ENCODE data around the gene LRBA.

DNA sequence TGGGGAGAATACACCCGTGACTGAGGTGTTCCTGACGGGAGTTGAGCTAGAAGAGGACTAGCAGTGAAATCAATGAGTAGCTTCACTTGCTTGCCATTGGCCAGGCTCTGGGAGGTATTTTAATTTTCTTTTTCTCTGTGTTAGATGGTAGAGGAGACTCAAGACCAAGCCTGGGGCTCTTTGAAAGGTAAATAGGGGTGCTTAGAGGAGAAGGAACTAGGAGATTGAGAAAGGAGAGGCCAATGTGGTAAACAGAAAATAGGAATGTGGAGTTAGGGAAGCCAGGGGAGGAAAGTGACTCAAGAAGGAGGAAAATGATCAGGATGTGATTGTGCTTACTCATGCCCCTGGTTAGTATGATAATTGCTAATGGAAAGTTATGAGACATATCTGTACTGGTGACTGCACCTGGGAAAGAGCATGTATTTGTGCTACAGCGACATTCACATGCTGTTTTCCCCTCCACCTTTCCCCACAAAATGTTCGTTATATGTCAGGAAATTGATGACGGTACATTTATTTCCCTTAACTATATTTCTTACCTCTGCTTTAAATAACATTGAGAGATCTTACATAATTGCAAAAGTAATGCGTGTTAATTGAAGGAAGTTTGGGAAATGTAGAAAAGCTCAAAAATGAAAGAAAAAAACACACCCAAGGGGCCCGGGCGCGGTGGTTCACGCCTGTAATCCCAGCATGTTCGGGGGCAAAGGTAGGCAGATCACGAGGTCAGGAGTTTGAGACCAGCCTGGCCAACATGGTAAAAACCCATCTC, 16.9 kb upstream of the LRBA start:
- TF ChIP-seq, protein P1, sequence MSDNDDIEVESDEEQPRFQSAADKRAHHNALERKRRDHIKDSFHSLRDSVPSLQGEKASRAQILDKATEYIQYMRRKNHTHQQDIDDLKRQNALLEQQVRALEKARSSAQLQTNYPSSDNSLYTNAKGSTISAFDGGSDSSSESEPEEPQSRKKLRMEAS (IDR thresholded peaks at IDR 0.05) = no peak
- TF ChIP-seq YY1 (IDR thresholded peaks at IDR 0.05) (no peak), RAD21 (IDR thresholded peaks at IDR 0.05) (no peak), TAF1 (conservative IDR thresholded peaks at IDR 0.05) (no peak), GABPA (IDR thresholded peaks at IDR 0.05 in 1 of 2, conservative IDR thresholded peaks at IDR 0.05 in 1 of 2) (no peak), SP1 (IDR thresholded peaks at IDR 0.05) (no peak), HNF4A (conservative IDR thresholded peaks at IDR 0.05) (no peak)
- TF ChIP-seq, protein P2, sequence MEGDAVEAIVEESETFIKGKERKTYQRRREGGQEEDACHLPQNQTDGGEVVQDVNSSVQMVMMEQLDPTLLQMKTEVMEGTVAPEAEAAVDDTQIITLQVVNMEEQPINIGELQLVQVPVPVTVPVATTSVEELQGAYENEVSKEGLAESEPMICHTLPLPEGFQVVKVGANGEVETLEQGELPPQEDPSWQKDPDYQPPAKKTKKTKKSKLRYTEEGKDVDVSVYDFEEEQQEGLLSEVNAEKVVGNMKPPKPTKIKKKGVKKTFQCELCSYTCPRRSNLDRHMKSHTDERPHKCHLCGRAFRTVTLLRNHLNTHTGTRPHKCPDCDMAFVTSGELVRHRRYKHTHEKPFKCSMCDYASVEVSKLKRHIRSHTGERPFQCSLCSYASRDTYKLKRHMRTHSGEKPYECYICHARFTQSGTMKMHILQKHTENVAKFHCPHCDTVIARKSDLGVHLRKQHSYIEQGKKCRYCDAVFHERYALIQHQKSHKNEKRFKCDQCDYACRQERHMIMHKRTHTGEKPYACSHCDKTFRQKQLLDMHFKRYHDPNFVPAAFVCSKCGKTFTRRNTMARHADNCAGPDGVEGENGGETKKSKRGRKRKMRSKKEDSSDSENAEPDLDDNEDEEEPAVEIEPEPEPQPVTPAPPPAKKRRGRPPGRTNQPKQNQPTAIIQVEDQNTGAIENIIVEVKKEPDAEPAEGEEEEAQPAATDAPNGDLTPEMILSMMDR (IDR thresholded peaks at IDR 0.05; ENCODE audit: low read depth, low read length, missing input control) = no peak
- TF ChIP-seq, protein P3, sequence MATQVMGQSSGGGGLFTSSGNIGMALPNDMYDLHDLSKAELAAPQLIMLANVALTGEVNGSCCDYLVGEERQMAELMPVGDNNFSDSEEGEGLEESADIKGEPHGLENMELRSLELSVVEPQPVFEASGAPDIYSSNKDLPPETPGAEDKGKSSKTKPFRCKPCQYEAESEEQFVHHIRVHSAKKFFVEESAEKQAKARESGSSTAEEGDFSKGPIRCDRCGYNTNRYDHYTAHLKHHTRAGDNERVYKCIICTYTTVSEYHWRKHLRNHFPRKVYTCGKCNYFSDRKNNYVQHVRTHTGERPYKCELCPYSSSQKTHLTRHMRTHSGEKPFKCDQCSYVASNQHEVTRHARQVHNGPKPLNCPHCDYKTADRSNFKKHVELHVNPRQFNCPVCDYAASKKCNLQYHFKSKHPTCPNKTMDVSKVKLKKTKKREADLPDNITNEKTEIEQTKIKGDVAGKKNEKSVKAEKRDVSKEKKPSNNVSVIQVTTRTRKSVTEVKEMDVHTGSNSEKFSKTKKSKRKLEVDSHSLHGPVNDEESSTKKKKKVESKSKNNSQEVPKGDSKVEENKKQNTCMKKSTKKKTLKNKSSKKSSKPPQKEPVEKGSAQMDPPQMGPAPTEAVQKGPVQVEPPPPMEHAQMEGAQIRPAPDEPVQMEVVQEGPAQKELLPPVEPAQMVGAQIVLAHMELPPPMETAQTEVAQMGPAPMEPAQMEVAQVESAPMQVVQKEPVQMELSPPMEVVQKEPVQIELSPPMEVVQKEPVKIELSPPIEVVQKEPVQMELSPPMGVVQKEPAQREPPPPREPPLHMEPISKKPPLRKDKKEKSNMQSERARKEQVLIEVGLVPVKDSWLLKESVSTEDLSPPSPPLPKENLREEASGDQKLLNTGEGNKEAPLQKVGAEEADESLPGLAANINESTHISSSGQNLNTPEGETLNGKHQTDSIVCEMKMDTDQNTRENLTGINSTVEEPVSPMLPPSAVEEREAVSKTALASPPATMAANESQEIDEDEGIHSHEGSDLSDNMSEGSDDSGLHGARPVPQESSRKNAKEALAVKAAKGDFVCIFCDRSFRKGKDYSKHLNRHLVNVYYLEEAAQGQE (IDR thresholded peaks at IDR 0.05) = no peak
- TF ChIP-seq, protein P4, sequence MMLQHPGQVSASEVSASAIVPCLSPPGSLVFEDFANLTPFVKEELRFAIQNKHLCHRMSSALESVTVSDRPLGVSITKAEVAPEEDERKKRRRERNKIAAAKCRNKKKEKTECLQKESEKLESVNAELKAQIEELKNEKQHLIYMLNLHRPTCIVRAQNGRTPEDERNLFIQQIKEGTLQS (IDR thresholded peaks at IDR 0.05) = no peak
- TF ChIP-seq, protein P5, sequence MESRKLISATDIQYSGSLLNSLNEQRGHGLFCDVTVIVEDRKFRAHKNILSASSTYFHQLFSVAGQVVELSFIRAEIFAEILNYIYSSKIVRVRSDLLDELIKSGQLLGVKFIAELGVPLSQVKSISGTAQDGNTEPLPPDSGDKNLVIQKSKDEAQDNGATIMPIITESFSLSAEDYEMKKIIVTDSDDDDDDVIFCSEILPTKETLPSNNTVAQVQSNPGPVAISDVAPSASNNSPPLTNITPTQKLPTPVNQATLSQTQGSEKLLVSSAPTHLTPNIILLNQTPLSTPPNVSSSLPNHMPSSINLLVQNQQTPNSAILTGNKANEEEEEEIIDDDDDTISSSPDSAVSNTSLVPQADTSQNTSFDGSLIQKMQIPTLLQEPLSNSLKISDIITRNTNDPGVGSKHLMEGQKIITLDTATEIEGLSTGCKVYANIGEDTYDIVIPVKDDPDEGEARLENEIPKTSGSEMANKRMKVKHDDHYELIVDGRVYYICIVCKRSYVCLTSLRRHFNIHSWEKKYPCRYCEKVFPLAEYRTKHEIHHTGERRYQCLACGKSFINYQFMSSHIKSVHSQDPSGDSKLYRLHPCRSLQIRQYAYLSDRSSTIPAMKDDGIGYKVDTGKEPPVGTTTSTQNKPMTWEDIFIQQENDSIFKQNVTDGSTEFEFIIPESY (IDR thresholded peaks at IDR 0.05) = no peak

All from liver (tissue), 3 donors.